Measurements from ENCODE around the gene UBE2B. TPM values are rescaled to one million over a fixed set of nuclear protein-coding genes. Genes with fewer than 3 reads are reported as not detected.
"Not testable (repeated sequence)": the region's sequence is repeated elsewhere in the genome, so short reads cannot be mapped to it uniquely, and the experiment has no call there.

The UBE2B gene
- total and polyA plus RNA-seq, 9 donors, result 27.2 to 175 (median 154) TPM

DNA sequence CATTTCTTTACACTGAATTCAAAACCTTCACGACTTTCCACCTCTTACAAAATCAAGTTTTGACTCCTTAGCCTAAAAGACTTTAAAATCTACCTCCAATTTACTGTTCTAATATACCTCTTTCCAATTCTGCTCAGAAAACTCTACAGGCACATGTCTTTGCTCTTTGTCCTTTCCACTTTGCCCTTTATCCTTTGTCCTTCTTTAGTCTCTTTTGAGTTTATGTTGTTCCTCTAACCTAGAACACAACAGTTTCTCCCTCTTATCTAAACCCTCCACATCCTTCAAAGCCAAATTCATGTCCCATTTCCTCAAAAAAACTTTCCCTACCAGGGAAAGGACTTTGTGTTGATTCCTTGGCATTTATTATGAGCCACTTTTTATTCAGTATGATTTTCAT, 5.8 kb upstream of the UBE2B start:
- Histone ChIP-seq H3K9me3 (replicated peaks; ENCODE audit: control insufficient read depth, low read depth, low read length) (no peaks in the 10 kb centered on the region), H3K4me3 (ENCODE audit: low read length) (no peak overlapping the region), H3K27ac (ENCODE audit: low read length) (no peak overlapping the region), H3K27me3 (ENCODE audit: control insufficient read depth, insufficient read depth, low read length) (no peaks in the 10 kb centered on the region), H3K4me1 (ENCODE audit: control insufficient read depth, insufficient read depth, low read length) (peaks cover 7% of the 10 kb centered on the region), H3K36me3 (ENCODE audit: control insufficient read depth, insufficient read depth, low read length) (no peaks in the 10 kb centered on the region)
- no peak for DNase-seq
- 100% methylated on average over 1 of the region's 1 CpG for WGBS (ENCODE audit: insufficient coverage)

DNA sequence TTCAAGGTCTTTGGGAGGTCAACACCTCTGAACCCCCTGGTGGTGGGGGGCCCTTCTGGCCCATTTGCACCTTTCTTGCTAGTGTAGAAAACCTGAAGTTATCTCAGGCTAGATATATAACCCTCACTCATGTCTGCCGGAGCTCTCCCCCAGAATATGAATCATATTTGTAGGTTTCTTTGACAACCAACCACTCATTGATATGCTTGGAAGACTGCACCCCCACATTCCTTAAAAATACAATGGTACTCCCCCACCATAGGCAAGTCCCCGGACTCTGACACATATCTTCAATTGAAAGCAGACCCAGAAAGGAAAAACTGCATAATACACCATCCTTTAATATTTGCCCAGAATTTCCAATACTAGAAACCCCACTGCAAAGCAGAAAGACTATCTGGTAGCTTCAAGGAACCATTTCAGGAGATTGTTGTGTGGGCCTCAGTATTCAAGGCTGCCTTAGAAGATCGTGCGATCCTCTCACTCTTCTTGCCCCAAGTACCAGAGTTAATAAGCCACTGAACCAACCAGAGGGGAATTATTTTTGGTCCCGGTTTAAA, 978 bp upstream of the UBE2B start:
- Histone ChIP-seq H3K27me3 (ENCODE audit: control insufficient read depth, insufficient read depth, low read length) (no peaks in the 10 kb centered on the region), H3K27ac (ENCODE audit: low read length) (peak overlapping the region; percentile 85), H3K9me3 (replicated peaks; ENCODE audit: control insufficient read depth, low read depth, low read length) (no peaks in the 10 kb centered on the region), H3K4me3 (ENCODE audit: low read length) (peak overlapping the region; percentile 80), H3K4me1 (ENCODE audit: control insufficient read depth, insufficient read depth, low read length) (peaks cover 8% of the 10 kb centered on the region), H3K36me3 (ENCODE audit: control insufficient read depth, insufficient read depth, low read length) (no peaks in the 10 kb centered on the region)
- DNase-seq, result no peak
- 60% methylated on average over 1 of the region's 5 CpGs for WGBS (ENCODE audit: insufficient coverage)

DNA sequence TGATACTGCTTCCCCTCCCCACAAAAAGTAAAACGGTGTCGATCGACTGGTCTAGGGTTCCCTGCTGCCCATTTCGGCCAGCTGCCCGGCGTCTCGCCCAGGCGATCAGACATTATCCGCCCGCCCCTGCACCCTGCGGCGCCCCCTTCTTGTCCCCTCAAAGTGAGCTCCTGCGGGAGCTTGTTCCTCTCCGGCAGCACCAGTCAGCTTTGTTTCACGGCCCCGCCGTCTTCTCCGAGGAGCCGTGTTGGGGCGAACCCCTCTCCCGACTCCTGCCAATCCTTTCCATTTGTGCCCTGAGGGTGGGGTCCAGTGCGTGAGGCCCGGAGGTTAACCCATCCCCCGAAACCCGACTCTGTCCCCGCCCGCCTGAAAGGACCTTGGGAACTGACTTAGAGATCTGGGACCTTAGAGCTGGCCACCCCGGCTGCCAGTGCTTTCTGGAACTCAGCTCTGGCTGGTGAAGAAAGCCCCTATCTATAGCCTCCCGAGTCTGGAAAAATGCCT, 518 bp downstream of the UBE2B start:
- WGBS (ENCODE audit: insufficient coverage), result 0% methylated on average over 28 of the region's 29 CpGs
- H3K36me3 ChIP-seq (ENCODE audit: control insufficient read depth, insufficient read depth, low read length), result peaks cover 4% of the 10 kb centered on the region
- peak overlapping the region; percentile 96 for H3K27ac ChIP-seq (ENCODE audit: low read length)
- peak overlapping the region; percentile 80 for H3K4me3 ChIP-seq (ENCODE audit: low read length)
- peaks cover 8% of the 10 kb centered on the region for H3K4me1 ChIP-seq (ENCODE audit: control insufficient read depth, insufficient read depth, low read length)
- H3K9me3 ChIP-seq (replicated peaks; ENCODE audit: control insufficient read depth, low read depth, low read length), result no peaks in the 10 kb centered on the region
- peak; percentile 80 for DNase-seq
- H3K27me3 ChIP-seq (ENCODE audit: control insufficient read depth, insufficient read depth, low read length), result no peaks in the 10 kb centered on the region

DNA sequence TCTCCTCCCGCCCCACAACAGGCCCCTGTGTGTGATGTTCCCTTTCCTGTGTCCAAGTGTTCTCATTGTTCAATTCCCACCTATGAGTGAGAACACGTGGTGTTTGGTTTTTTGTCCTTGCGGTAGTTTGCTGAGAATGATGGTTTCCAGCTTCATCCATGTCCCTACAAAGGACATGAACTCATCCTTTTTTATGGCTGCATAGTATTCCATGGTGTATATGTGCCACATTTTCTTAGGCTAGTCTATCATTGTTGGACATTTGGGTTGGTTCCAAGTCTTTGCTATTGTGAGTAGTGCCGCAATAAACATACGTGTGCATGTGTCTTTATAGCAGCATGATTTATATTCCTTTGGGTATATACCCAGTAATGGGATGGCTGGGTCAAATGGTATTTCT, 2.3 kb downstream of the UBE2B start:
- H3K4me1 ChIP-seq (ENCODE audit: control insufficient read depth, insufficient read depth, low read length); H3K27ac ChIP-seq (ENCODE audit: low read length); H3K4me3 ChIP-seq (ENCODE audit: low read length); DNase-seq; H3K9me3 ChIP-seq (replicated peaks; ENCODE audit: control insufficient read depth, low read depth, low read length); H3K27me3 ChIP-seq (ENCODE audit: control insufficient read depth, insufficient read depth, low read length): not testable (repeated sequence)
- WGBS (ENCODE audit: insufficient coverage), result no CpG with 5 or more reads among the region's 5 CpGs
- H3K36me3 ChIP-seq (ENCODE audit: control insufficient read depth, insufficient read depth, low read length), result peaks cover 14% of the 10 kb centered on the region

DNA sequence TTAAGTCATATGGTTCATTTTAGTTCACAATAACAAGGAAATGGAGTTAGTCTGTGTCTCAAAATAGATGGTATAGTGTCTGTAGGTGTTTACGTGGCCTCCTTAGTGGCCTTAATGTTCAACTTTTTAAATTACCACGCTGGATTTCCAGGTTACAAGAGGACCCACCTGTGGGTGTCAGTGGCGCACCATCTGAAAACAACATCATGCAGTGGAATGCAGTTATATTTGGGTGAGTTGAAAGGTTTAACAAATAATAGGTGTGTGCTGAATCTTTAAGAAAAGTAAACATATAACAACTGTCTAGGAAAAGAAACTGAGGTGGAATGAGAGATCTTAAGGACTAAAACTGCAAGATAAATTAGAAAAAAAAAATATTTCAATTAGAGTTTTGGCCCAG, 2.9 kb downstream of the UBE2B start:
- Histone ChIP-seq H3K9me3 (replicated peaks; ENCODE audit: control insufficient read depth, low read depth, low read length) (no peaks in the 10 kb centered on the region), H3K27me3 (ENCODE audit: control insufficient read depth, insufficient read depth, low read length) (no peaks in the 10 kb centered on the region), H3K4me1 (ENCODE audit: control insufficient read depth, insufficient read depth, low read length) (peaks cover 8% of the 10 kb centered on the region), H3K36me3 (ENCODE audit: control insufficient read depth, insufficient read depth, low read length) (peaks cover 15% of the 10 kb centered on the region), H3K27ac (ENCODE audit: low read length) (no peak overlapping the region), H3K4me3 (ENCODE audit: low read length) (no peak overlapping the region)
- no peak for DNase-seq
- WGBS (ENCODE audit: insufficient coverage), result no CpG with 5 or more reads among the region's 3 CpGs

DNA sequence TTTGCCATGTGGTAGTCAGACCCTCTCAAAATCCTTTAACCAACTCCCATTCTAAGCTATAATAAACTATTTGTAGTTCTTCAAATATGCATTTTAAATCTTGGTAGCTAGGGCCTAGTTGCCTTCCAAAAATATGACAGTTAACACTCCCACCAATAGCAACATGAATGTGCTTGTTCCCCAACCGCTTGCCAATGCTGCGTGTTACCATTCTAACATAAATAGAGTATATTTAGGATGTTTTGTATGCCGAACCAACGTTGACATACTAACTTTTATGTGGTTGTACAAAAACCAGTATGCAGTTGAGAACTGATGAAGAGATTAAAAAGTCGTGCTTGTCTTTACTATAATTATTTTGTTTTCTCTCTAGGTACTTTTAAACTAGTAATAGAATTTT, 9.0 kb downstream of the UBE2B start:
- no peak overlapping the region for H3K27ac ChIP-seq (ENCODE audit: low read length)
- DNase-seq, result no peak
- no CpG with 5 or more reads among the region's 5 CpGs for WGBS (ENCODE audit: insufficient coverage)
- no peak overlapping the region for H3K4me3 ChIP-seq (ENCODE audit: low read length)
- no peaks in the 10 kb centered on the region for H3K9me3 ChIP-seq (replicated peaks; ENCODE audit: control insufficient read depth, low read depth, low read length)
- no peaks in the 10 kb centered on the region for H3K27me3 ChIP-seq (ENCODE audit: control insufficient read depth, insufficient read depth, low read length)
- no peaks in the 10 kb centered on the region for H3K4me1 ChIP-seq (ENCODE audit: control insufficient read depth, insufficient read depth, low read length)
- H3K36me3 ChIP-seq (ENCODE audit: control insufficient read depth, insufficient read depth, low read length), result peaks cover 46% of the 10 kb centered on the region

DNA sequence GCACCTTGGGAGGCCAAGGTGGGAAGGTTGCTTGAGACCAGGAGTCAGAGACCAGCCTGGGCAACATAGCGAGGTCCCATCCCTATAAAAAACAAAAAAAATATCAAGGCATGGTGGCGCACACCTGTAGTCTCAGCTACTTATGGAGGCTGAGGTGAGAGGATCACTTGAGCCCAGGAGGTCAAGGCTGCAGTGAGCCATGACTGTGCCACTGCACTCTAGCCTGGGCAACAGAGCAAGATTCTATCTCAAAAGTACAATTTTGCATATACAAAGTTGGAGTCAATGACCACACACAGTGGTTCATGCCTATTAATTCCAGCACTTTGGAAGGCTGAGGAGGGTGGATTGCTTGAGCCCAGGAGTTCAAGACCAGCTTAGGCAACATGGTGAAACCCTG, 10.8 kb downstream of the UBE2B start:
- not testable (repeated sequence) for H3K27me3 ChIP-seq (ENCODE audit: control insufficient read depth, insufficient read depth, low read length); H3K4me3 ChIP-seq (ENCODE audit: low read length); H3K27ac ChIP-seq (ENCODE audit: low read length); H3K9me3 ChIP-seq (replicated peaks; ENCODE audit: control insufficient read depth, low read depth, low read length); H3K4me1 ChIP-seq (ENCODE audit: control insufficient read depth, insufficient read depth, low read length); DNase-seq
- peaks cover 44% of the 10 kb centered on the region for H3K36me3 ChIP-seq (ENCODE audit: control insufficient read depth, insufficient read depth, low read length)
- 100% methylated on average over 1 of the region's 2 CpGs for WGBS (ENCODE audit: insufficient coverage)

DNA sequence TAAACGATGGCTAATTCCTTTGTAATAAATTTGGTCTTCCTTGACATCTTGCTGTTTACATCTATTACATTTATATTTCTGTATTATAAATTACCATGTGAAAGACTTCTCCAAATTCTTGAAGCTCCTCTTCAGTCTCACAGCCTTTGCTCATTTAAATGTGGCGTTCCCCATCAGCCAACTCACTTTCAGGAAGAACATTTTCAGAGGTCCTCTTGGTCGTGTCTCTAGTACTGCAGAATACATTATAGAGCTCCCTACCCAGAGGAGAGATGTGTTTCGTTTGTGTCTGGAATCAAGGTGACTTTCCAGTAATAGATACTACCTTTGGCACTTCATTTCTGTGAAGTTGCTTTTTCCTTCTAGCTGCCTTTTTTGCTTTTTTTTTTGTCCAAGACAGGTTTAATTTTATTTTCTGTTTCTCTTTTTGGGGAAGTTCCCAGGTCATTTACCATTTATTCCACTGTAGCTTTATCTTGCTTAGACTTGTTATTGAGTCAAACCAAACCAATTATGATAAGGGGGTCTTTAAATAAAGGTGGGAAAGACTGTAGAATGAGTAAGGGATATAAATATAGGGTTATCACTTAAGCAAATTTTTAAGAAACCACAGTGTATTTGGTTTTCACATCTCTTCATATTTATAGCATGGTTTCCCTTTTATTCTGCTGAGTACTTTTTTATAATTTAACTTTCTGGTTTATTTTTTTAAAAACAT, 12.8 kb downstream of the UBE2B start:
- DNase-seq, result no peak
- no peaks in the 10 kb centered on the region for H3K9me3 ChIP-seq (replicated peaks; ENCODE audit: control insufficient read depth, low read depth, low read length)
- no peak overlapping the region for H3K4me3 ChIP-seq (ENCODE audit: low read length)
- H3K36me3 ChIP-seq (ENCODE audit: control insufficient read depth, insufficient read depth, low read length), result peaks cover 45% of the 10 kb centered on the region
- no CpG with 5 or more reads among the region's 4 CpGs for WGBS (ENCODE audit: insufficient coverage)
- no peaks in the 10 kb centered on the region for H3K27me3 ChIP-seq (ENCODE audit: control insufficient read depth, insufficient read depth, low read length)
- no peaks in the 10 kb centered on the region for H3K4me1 ChIP-seq (ENCODE audit: control insufficient read depth, insufficient read depth, low read length)
- H3K27ac ChIP-seq (ENCODE audit: low read length), result no peak overlapping the region

DNA sequence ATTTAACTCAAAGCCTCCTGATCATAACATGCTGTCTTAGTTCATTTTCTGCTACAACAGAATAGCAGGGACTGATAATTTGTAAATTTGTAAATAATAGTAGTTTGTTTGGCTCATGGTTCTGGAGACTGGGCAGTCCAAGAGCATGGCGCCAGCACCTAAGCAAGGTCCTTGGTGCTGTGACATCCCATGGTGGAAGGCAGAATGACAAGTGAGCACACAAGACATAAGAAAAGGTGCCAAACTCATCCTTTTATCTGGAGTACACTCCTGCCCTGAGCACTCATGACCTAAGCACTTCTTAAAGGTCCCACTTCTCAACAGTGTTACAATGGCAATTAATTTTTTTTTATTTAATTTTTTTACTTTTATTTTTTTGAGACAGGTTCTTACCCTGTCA, 16.1 kb downstream of the UBE2B start:
- H3K36me3 ChIP-seq (ENCODE audit: control insufficient read depth, insufficient read depth, low read length), result peaks cover 38% of the 10 kb centered on the region
- H3K27me3 ChIP-seq (ENCODE audit: control insufficient read depth, insufficient read depth, low read length), result no peaks in the 10 kb centered on the region
- no peak overlapping the region for H3K27ac ChIP-seq (ENCODE audit: low read length)
- no peak overlapping the region for H3K4me3 ChIP-seq (ENCODE audit: low read length)
- H3K4me1 ChIP-seq (ENCODE audit: control insufficient read depth, insufficient read depth, low read length), result no peaks in the 10 kb centered on the region
- WGBS (ENCODE audit: insufficient coverage), result 100% methylated on average over 1 of the region's 1 CpG
- H3K9me3 ChIP-seq (replicated peaks; ENCODE audit: control insufficient read depth, low read depth, low read length), result no peaks in the 10 kb centered on the region
- DNase-seq, result no peak

DNA sequence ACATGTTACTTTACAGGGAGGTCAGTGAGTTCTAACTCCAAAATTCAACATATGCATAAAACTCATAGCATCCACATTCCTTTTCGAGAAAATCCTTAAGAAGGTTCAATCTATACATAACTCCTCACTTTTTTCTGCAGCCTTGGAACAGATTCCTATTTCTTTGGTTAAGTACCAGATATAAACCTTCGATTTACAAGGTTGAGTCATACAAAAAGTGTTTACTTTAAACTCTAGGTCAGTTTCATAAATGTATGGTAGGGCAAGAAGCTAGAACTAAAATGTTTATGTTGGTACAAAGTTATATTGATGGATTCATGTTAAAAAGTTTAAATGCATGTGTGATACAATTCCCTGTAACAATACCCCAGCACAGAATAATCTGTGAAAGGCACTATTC, 20.9 kb downstream of the UBE2B start:
- H3K4me1 ChIP-seq (ENCODE audit: control insufficient read depth, insufficient read depth, low read length), result no peaks in the 10 kb centered on the region
- peaks cover 46% of the 10 kb centered on the region for H3K36me3 ChIP-seq (ENCODE audit: control insufficient read depth, insufficient read depth, low read length)
- no peaks in the 10 kb centered on the region for H3K27me3 ChIP-seq (ENCODE audit: control insufficient read depth, insufficient read depth, low read length)
- no peak for DNase-seq
- WGBS (ENCODE audit: insufficient coverage), result no CpG with 5 or more reads among the region's 2 CpGs
- no peak overlapping the region for H3K27ac ChIP-seq (ENCODE audit: low read length)
- H3K9me3 ChIP-seq (replicated peaks; ENCODE audit: control insufficient read depth, low read depth, low read length), result no peaks in the 10 kb centered on the region
- no peak overlapping the region for H3K4me3 ChIP-seq (ENCODE audit: low read length)

All from muscle of leg (tissue), 11 donors.